ENCODE measurements around the gene TMCC3.

Gene TMCC3

GRCh38 chr12:94538318-94538717 is 112.0 kb downstream of the TMCC3 start:
- no peak for TF ChIP-seq CTCF (IDR thresholded peaks at IDR 0.05)
- intact Hi-C loops (cut with DNase I; ENCODE audit: low total_unique reads), result no loop called here
- Histone ChIP-seq H3K27me3 (no peaks in the 10 kb centered on the region), H3K4me3 (no peak overlapping the region), H3K27ac (no peak overlapping the region), H3K4me1 (no peaks in the 10 kb centered on the region), H3K36me3 (no peaks in the 10 kb centered on the region), H3K9me3 (no peaks in the 10 kb centered on the region)
- no peak for DNase-seq

DNA sequence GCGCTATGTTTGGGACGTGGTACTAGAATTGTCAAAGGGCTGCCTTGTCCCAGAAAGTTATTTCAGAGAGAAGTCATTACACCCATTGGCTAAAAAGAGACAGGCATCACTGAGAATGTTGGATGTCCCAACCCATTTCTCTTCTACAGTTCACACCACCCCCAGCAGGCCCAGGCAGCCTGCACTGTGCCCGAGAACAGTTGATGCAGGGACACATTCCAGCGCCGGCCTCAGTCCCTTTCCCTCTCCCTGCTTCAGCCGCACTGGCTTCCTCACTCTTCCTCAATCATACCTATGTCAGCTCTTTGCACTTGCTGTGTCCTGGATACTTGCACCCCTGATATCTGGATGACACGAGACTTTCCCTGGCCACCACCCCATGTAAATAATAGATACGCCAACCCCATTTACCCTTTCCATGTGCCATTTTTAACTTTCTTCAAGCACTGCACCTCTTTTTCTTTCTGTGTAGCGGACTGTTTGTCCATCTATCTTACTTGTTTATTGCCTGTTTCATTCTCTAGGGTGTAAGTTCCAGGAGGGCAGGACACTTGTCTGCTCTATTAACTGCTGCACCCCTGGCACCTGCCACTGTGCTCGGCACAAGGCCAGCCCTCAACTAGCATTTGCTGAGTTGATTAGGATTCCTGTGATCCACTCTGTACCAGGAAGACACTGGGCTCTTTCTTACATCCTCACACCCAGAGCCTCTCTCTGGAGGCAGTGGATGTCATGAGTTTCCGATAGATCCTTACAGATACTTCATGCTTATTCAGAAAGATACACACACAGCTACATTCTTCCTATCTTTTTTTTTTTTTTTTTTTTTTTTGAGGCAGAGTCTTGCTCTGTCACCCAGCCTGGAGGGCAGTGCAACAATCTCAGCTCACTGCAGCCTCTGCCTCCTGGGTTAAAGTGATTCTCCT is 114.1 kb downstream of the TMCC3 start:
- Histone ChIP-seq H3K27me3 (no peaks in the 10 kb centered on the region), H3K9me3 (no peaks in the 10 kb centered on the region), H3K4me1 (peaks cover 0 to 5% (median 0%) of the 10 kb centered on the region in 4 donors), H3K4me3 (no peak overlapping the region), H3K27ac (no peak overlapping the region), H3K36me3 (no peaks in the 10 kb centered on the region)
- no peak for DNase-seq
- TF ChIP-seq CTCF (IDR thresholded peaks at IDR 0.05), result no peak
- intact Hi-C loops (cut with DNase I; ENCODE audit: low total_unique reads), result no loop called here

GRCh38 chr12:94535510-94535921 is 114.8 kb downstream of the TMCC3 start:
- H3K4me3 ChIP-seq, result no peak overlapping the region
- no peak overlapping the region for H3K27ac ChIP-seq
- H3K4me1 ChIP-seq, result peaks cover 0 to 5% (median 0%) of the 10 kb centered on the region in 4 donors
- DNase-seq, result no peak
- no peaks in the 10 kb centered on the region for H3K9me3 ChIP-seq
- no peaks in the 10 kb centered on the region for H3K27me3 ChIP-seq
- intact Hi-C loops (cut with DNase I; ENCODE audit: low total_unique reads), result no loop called here
- no peaks in the 10 kb centered on the region for H3K36me3 ChIP-seq
- no peak for TF ChIP-seq CTCF (IDR thresholded peaks at IDR 0.05)

- no peaks in the 10 kb centered on the region for H3K9me3 ChIP-seq
- H3K27me3 ChIP-seq, result no peaks in the 10 kb centered on the region
- DNase-seq, result no peak
- no peak for TF ChIP-seq CTCF (IDR thresholded peaks at IDR 0.05)
- peaks cover 0 to 5% (median 0%) of the 10 kb centered on the region in 4 donors for H3K4me1 ChIP-seq
- no peaks in the 10 kb centered on the region for H3K36me3 ChIP-seq
- no peak overlapping the region for H3K27ac ChIP-seq
- intact Hi-C loops (cut with DNase I; ENCODE audit: low total_unique reads), result no loop called here
- H3K4me3 ChIP-seq, result no peak overlapping the region
These were observed 115.4 kb downstream of the TMCC3 start for GRCh38 chr12:94534774-94535509.

DNA sequence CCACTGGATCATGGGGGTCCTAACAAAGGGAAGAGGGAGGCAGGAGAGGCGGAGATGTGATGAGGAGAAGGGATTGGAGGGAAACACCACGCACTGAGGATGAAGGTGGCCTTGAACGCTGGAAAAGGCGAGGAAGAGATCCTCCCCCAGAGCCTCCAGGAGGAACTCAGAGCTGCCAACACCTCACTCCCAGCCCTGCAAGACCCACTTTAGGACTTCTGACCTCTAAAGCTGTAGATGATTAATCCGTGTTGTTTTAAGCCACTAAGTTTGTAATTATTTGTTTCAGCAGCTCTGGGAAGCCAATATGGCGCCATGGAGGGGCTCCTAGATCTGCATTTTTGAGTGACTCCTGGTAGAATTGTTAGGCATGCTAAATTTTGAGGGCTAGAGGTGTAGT is 116.1 kb downstream of the TMCC3 start:
- intact Hi-C loops (cut with DNase I; ENCODE audit: low total_unique reads), result no loop called here
- Histone ChIP-seq H3K4me1 (peaks cover 0 to 5% (median 0%) of the 10 kb centered on the region in 4 donors), H3K27ac (no peak overlapping the region), H3K27me3 (no peaks in the 10 kb centered on the region), H3K4me3 (no peak overlapping the region), H3K9me3 (no peaks in the 10 kb centered on the region), H3K36me3 (no peaks in the 10 kb centered on the region)
- TF ChIP-seq CTCF (IDR thresholded peaks at IDR 0.05), result no peak
- no peak for DNase-seq

All from tibial artery (tissue), 4 donors.